ENCODE results near the gene TLCD5.

Gene TLCD5

GRCh38 chr11:120283124-120283523 is 42.0 kb upstream of the TLCD5 start:
- Histone ChIP-seq H3K9me3 (ENCODE audit: insufficient read depth, low read depth, low read length) (no peaks in the 10 kb centered on the region), H3K4me3 (ENCODE audit: low read depth, low read length) (no peak overlapping the region), H3K4me1 (ENCODE audit: control insufficient read depth in 1 of 2, insufficient read depth in 2 of 2, low read length in 2 of 2) (peaks cover 20 to 30% of the 10 kb centered on the region in 2 experiments), H4K12ac (ENCODE audit: low read depth, low read length) (no peak overlapping the region), H3K23ac (ENCODE audit: low read length) (no peak overlapping the region), H2BK12ac (ENCODE audit: low read length) (no peak overlapping the region), H2BK5ac (ENCODE audit: low read depth, low read length, poor library complexity) (no peak overlapping the region), H3K4me2 (ENCODE audit: low read length) (no peak overlapping the region), H3K36me3 (ENCODE audit: control insufficient read depth in 1 of 2, insufficient read depth in 2 of 2, low read length in 2 of 2) (no peaks in the 10 kb centered on the region), H3K79me1 (ENCODE audit: low read length) (peaks cover 16% of the 10 kb centered on the region), H3K9ac (ENCODE audit: low read length) (no peak overlapping the region), H3K27me3 (ENCODE audit: insufficient read depth, low read length) (no peaks in the 10 kb centered on the region), H4K91ac (ENCODE audit: low read depth, low read length) (peak overlapping the region; percentile 7), H3K14ac (ENCODE audit: low read length) (no peak overlapping the region), H3K18ac (ENCODE audit: low read length) (no peak overlapping the region), H2BK120ac (ENCODE audit: insufficient read depth, low read length, poor library complexity) (no peak overlapping the region), H3K4ac (ENCODE audit: low read depth, low read length) (no peak overlapping the region), H2AK5ac (ENCODE audit: low read length) (no peak overlapping the region), H3K27ac (ENCODE audit: low read depth, low read length) (no peak overlapping the region), H4K8ac (ENCODE audit: low read depth, low read length) (no peak overlapping the region), H2AFZ (ENCODE audit: insufficient read depth, low read length, poor library complexity) (no peak overlapping the region), H3K79me2 (ENCODE audit: control insufficient read depth, insufficient read depth, low read length, poor library complexity) (no peaks in the 10 kb centered on the region)
- WGBS (ENCODE audit: extremely low coverage, insufficient coverage, insufficient read length) = no CpG with 5 or more reads among the region's 2 CpGs
- DNase-seq = no peak

- no peak overlapping the region for H3K14ac ChIP-seq (ENCODE audit: low read length)
- no peak overlapping the region for H4K8ac ChIP-seq (ENCODE audit: low read depth, low read length)
- H3K4me3 ChIP-seq (ENCODE audit: low read depth, low read length) = no peak overlapping the region
- H3K23ac ChIP-seq (ENCODE audit: low read length) = no peak overlapping the region
- no peaks in the 10 kb centered on the region for H3K36me3 ChIP-seq (ENCODE audit: control insufficient read depth in 1 of 2, insufficient read depth in 2 of 2, low read length in 2 of 2)
- H3K27ac ChIP-seq (ENCODE audit: low read depth, low read length) = no peak overlapping the region
- H3K4me1 ChIP-seq (ENCODE audit: control insufficient read depth in 1 of 2, insufficient read depth in 2 of 2, low read length in 2 of 2) = peaks cover 20 to 30% of the 10 kb centered on the region in 2 experiments
- DNase-seq = no peak
- no peak overlapping the region for H3K4ac ChIP-seq (ENCODE audit: low read depth, low read length)
- no peak overlapping the region for H2BK5ac ChIP-seq (ENCODE audit: low read depth, low read length, poor library complexity)
- no peaks in the 10 kb centered on the region for H3K9me3 ChIP-seq (ENCODE audit: insufficient read depth, low read depth, low read length)
- H2AK5ac ChIP-seq (ENCODE audit: low read length) = no peak overlapping the region
- H2BK120ac ChIP-seq (ENCODE audit: insufficient read depth, low read length, poor library complexity) = no peak overlapping the region
- peaks cover 16% of the 10 kb centered on the region for H3K79me1 ChIP-seq (ENCODE audit: low read length)
- H3K9ac ChIP-seq (ENCODE audit: low read length) = no peak overlapping the region
- H2AFZ ChIP-seq (ENCODE audit: insufficient read depth, low read length, poor library complexity) = no peak overlapping the region
- no peaks in the 10 kb centered on the region for H3K79me2 ChIP-seq (ENCODE audit: control insufficient read depth, insufficient read depth, low read length, poor library complexity)
- no peak overlapping the region for H4K12ac ChIP-seq (ENCODE audit: low read depth, low read length)
- no peaks in the 10 kb centered on the region for H3K27me3 ChIP-seq (ENCODE audit: insufficient read depth, low read length)
- WGBS (ENCODE audit: extremely low coverage, insufficient coverage, insufficient read length) = no CpG with 5 or more reads among the region's 6 CpGs
- no peak overlapping the region for H4K91ac ChIP-seq (ENCODE audit: low read depth, low read length)
- H3K18ac ChIP-seq (ENCODE audit: low read length) = no peak overlapping the region
- H2BK12ac ChIP-seq (ENCODE audit: low read length) = no peak overlapping the region
- H3K4me2 ChIP-seq (ENCODE audit: low read length) = no peak overlapping the region
These were observed 40.8 kb upstream of the TLCD5 start for GRCh38 chr11:120284272-120284671.

DNA sequence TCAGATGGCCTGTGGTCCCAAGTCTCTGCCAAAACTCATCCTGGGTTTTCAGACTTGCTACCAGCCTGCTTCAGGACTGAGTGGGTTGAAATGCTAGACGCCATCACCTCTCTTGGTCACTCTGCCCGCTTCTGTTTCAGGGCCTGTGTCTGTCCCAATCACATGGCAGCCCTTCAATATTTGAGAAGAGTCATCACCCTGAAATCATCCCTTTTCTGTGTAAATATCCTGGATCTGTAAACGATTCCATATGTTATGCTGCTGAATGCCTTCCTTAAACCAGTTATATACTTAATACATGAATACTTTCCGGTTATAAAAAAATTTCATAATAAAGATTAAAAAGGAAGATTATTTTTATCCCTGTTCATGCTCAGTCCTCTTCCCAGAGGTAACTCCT is 39.8 kb upstream of the TLCD5 start:
- no peak overlapping the region for H2BK12ac ChIP-seq (ENCODE audit: low read length)
- no peak overlapping the region for H2BK120ac ChIP-seq (ENCODE audit: insufficient read depth, low read length, poor library complexity)
- H3K27ac ChIP-seq (ENCODE audit: low read depth, low read length) = no peak overlapping the region
- no peaks in the 10 kb centered on the region for H3K79me2 ChIP-seq (ENCODE audit: control insufficient read depth, insufficient read depth, low read length, poor library complexity)
- no peak overlapping the region for H3K4ac ChIP-seq (ENCODE audit: low read depth, low read length)
- H3K9me3 ChIP-seq (ENCODE audit: insufficient read depth, low read depth, low read length) = no peaks in the 10 kb centered on the region
- no peak overlapping the region for H4K12ac ChIP-seq (ENCODE audit: low read depth, low read length)
- no peak overlapping the region for H3K4me3 ChIP-seq (ENCODE audit: low read depth, low read length)
- H2BK5ac ChIP-seq (ENCODE audit: low read depth, low read length, poor library complexity) = no peak overlapping the region
- peak overlapping the region; percentile 11 for H4K91ac ChIP-seq (ENCODE audit: low read depth, low read length)
- H4K8ac ChIP-seq (ENCODE audit: low read depth, low read length) = no peak overlapping the region
- H3K9ac ChIP-seq (ENCODE audit: low read length) = peak overlapping the region; percentile 7
- no peak overlapping the region for H3K4me2 ChIP-seq (ENCODE audit: low read length)
- H3K4me1 ChIP-seq (ENCODE audit: control insufficient read depth in 1 of 2, insufficient read depth in 2 of 2, low read length in 2 of 2) = peaks cover 14 to 21% of the 10 kb centered on the region in 2 experiments
- H3K14ac ChIP-seq (ENCODE audit: low read length) = no peak overlapping the region
- no peak overlapping the region for H3K18ac ChIP-seq (ENCODE audit: low read length)
- no peak for DNase-seq
- WGBS (ENCODE audit: extremely low coverage, insufficient coverage, insufficient read length) = no CpG with 5 or more reads among the region's 4 CpGs
- peaks cover 14% of the 10 kb centered on the region for H3K79me1 ChIP-seq (ENCODE audit: low read length)
- no peak overlapping the region for H2AFZ ChIP-seq (ENCODE audit: insufficient read depth, low read length, poor library complexity)
- H3K27me3 ChIP-seq (ENCODE audit: insufficient read depth, low read length) = no peaks in the 10 kb centered on the region
- H3K36me3 ChIP-seq (ENCODE audit: control insufficient read depth in 1 of 2, insufficient read depth in 2 of 2, low read length in 2 of 2) = no peaks in the 10 kb centered on the region
- no peak overlapping the region for H3K23ac ChIP-seq (ENCODE audit: low read length)
- H2AK5ac ChIP-seq (ENCODE audit: low read length) = no peak overlapping the region

DNA sequence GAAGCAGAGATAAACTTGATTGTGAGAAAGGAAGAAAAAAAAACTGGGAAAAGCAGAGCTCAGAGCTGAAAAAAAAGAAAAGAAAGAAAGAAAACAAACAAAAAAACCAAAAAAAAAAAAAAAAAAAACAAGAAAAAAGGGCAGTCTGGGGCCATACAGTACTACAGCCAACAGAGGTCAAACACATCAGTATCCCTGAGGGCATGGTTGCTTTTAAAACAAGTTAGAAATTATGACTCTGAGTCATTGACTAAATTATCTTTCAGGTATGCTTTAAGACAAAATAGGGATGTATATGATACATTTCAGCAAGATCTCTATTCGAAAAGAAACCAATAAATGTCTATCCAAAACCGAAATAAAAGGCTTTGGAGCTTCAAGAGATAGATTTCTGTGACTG is 37.1 kb upstream of the TLCD5 start:
- H3K4ac ChIP-seq (ENCODE audit: low read depth, low read length) = no peak overlapping the region
- no peaks in the 10 kb centered on the region for H3K27me3 ChIP-seq (ENCODE audit: insufficient read depth, low read length)
- no CpG with 5 or more reads among the region's 2 CpGs for WGBS (ENCODE audit: extremely low coverage, insufficient coverage, insufficient read length)
- no peak overlapping the region for H3K4me3 ChIP-seq (ENCODE audit: low read depth, low read length)
- peaks cover 0 to 4% of the 10 kb centered on the region in 2 experiments for H3K4me1 ChIP-seq (ENCODE audit: control insufficient read depth in 1 of 2, insufficient read depth in 2 of 2, low read length in 2 of 2)
- peak in 1 of 2 donors; percentile 76 for DNase-seq
- peaks cover 2% of the 10 kb centered on the region for H3K79me1 ChIP-seq (ENCODE audit: low read length)
- no peak overlapping the region for H2AFZ ChIP-seq (ENCODE audit: insufficient read depth, low read length, poor library complexity)
- H2BK12ac ChIP-seq (ENCODE audit: low read length) = no peak overlapping the region
- H2AK5ac ChIP-seq (ENCODE audit: low read length) = no peak overlapping the region
- no peaks in the 10 kb centered on the region for H3K36me3 ChIP-seq (ENCODE audit: control insufficient read depth in 1 of 2, insufficient read depth in 2 of 2, low read length in 2 of 2)
- no peak overlapping the region for H3K9ac ChIP-seq (ENCODE audit: low read length)
- no peak overlapping the region for H4K91ac ChIP-seq (ENCODE audit: low read depth, low read length)
- H2BK120ac ChIP-seq (ENCODE audit: insufficient read depth, low read length, poor library complexity) = no peak overlapping the region
- no peaks in the 10 kb centered on the region for H3K9me3 ChIP-seq (ENCODE audit: insufficient read depth, low read depth, low read length)
- no peak overlapping the region for H3K23ac ChIP-seq (ENCODE audit: low read length)
- H3K14ac ChIP-seq (ENCODE audit: low read length) = no peak overlapping the region
- no peaks in the 10 kb centered on the region for H3K79me2 ChIP-seq (ENCODE audit: control insufficient read depth, insufficient read depth, low read length, poor library complexity)
- no peak overlapping the region for H4K12ac ChIP-seq (ENCODE audit: low read depth, low read length)
- no peak overlapping the region for H2BK5ac ChIP-seq (ENCODE audit: low read depth, low read length, poor library complexity)
- H3K18ac ChIP-seq (ENCODE audit: low read length) = no peak overlapping the region
- H4K8ac ChIP-seq (ENCODE audit: low read depth, low read length) = no peak overlapping the region
- peak overlapping the region; percentile 66 for H3K27ac ChIP-seq (ENCODE audit: low read depth, low read length)
- no peak overlapping the region for H3K4me2 ChIP-seq (ENCODE audit: low read length)

Data from trophoblast cell (in vitro differentiated cells and primary cell).